ENCODE measurements around the gene PDHB. TPM values are rescaled to one million over a fixed set of nuclear protein-coding genes. Genes with fewer than 3 reads are reported as not detected.
A peak's percentile ranks its signal among the peaks of the same experiment; 100 is the strongest.

The PDHB gene
- total and polyA plus RNA-seq, 2 of the 13 experiments (the other 11 are each of a cell fraction or from before 2014, with no cell fraction given) = 108 to 153 TPM

DNA sequence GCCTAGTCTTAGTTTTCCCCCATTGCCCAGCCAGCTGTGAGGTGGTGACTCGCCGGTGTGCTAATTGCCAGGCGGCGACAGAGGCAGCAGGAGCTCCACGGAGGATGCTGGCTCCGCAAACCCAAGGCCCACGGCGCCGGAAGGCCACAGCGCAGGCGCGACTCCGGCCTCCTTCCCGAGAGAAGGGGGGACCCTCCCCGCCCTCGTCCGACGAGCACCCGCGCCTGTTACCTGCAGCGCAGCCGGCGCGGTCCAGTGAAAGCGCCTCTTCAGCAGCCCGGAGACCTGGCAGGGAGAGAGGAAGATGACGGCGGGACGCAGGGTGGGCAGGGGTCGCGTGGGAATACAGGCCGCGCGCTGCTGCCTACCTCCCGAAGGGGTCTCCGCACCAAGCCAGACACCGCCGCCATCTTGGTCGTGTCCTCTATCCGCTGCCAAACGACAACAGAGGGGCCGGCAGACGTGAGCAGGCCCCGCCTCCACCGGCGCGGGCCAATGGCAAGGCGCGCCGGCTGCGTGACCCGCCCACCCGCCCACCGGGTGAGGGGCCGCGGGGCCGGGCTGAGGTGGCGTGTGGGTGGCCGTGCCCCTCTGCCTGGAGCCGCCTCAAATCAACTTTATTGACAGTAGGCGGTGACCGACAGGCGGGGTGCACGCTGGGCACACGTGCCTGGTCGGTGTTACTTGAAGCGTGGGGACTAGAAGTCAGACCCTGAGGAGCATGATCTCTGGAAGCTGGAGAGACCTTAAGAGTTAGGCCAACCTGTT, at the start of gene PDHB (continued):
- peak; percentile 100 for TF ChIP-seq MLX (CRISPR knock-in tag; IDR thresholded peaks at IDR 0.05)
- TF ChIP-seq PHF5A (CRISPR knock-in tag; IDR thresholded peaks at IDR 0.05; ENCODE audit: low read depth, unreplicated experiment) = peak; percentile 47
- TF ChIP-seq BRF2 (CRISPR knock-in tag; IDR thresholded peaks at IDR 0.05) = peak; percentile 79; the same call in 1 of the 2 replicates
- TF ChIP-seq PAF1 (CRISPR knock-in tag; IDR thresholded peaks at IDR 0.05) = no peak
- TF ChIP-seq GLMP (CRISPR knock-in tag; IDR thresholded peaks at IDR 0.05; ENCODE audit: borderline replicate concordance) = no peak; the same call in 1 of the 2 replicates
- TF ChIP-seq SNRNP70 (IDR thresholded peaks at IDR 0.05; ENCODE audit: low read depth, low read length) = no peak
- TF ChIP-seq CBFB (CRISPR knock-in tag; IDR thresholded peaks at IDR 0.05) = 0 out of 2 replicates have a peak, but pooled peaks have one; percentile 41
- TF ChIP-seq, protein P1, sequence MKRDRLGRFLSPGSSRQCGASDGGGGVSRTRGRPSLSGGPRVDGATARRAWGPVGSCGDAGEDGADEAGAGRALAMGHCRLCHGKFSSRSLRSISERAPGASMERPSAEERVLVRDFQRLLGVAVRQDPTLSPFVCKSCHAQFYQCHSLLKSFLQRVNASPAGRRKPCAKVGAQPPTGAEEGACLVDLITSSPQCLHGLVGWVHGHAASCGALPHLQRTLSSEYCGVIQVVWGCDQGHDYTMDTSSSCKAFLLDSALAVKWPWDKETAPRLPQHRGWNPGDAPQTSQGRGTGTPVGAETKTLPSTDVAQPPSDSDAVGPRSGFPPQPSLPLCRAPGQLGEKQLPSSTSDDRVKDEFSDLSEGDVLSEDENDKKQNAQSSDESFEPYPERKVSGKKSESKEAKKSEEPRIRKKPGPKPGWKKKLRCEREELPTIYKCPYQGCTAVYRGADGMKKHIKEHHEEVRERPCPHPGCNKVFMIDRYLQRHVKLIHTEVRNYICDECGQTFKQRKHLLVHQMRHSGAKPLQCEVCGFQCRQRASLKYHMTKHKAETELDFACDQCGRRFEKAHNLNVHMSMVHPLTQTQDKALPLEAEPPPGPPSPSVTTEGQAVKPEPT (CRISPR knock-in tag; IDR thresholded peaks at IDR 0.05; ENCODE audit: low read depth) = peak; percentile 94
- TF ChIP-seq, protein P2, sequence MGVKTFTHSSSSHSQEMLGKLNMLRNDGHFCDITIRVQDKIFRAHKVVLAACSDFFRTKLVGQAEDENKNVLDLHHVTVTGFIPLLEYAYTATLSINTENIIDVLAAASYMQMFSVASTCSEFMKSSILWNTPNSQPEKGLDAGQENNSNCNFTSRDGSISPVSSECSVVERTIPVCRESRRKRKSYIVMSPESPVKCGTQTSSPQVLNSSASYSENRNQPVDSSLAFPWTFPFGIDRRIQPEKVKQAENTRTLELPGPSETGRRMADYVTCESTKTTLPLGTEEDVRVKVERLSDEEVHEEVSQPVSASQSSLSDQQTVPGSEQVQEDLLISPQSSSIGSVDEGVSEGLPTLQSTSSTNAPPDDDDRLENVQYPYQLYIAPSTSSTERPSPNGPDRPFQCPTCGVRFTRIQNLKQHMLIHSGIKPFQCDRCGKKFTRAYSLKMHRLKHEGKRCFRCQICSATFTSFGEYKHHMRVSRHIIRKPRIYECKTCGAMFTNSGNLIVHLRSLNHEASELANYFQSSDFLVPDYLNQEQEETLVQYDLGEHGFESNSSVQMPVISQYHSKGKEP (CRISPR knock-in tag; IDR thresholded peaks at IDR 0.05) = 0 out of 2 replicates have a peak, but pooled peaks have one; percentile 37
- no peak for TF ChIP-seq ELF4 (CRISPR knock-in tag; IDR thresholded peaks at IDR 0.05; ENCODE audit: borderline replicate concordance)
- TF ChIP-seq, protein P3, sequence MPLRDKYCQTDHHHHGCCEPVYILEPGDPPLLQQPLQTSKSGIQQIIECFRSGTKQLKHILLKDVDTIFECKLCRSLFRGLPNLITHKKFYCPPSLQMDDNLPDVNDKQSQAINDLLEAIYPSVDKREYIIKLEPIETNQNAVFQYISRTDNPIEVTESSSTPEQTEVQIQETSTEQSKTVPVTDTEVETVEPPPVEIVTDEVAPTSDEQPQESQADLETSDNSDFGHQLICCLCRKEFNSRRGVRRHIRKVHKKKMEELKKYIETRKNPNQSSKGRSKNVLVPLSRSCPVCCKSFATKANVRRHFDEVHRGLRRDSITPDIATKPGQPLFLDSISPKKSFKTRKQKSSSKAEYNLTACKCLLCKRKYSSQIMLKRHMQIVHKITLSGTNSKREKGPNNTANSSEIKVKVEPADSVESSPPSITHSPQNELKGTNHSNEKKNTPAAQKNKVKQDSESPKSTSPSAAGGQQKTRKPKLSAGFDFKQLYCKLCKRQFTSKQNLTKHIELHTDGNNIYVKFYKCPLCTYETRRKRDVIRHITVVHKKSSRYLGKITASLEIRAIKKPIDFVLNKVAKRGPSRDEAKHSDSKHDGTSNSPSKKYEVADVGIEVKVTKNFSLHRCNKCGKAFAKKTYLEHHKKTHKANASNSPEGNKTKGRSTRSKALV (CRISPR knock-in tag; IDR thresholded peaks at IDR 0.05) = peak; percentile 63; the same call in 1 of the 2 replicates
- TF ChIP-seq NFAT5 (CRISPR knock-in tag; IDR thresholded peaks at IDR 0.05) = peak; percentile 96
- no peak for TF ChIP-seq SRF (IDR thresholded peaks at IDR 0.05; ENCODE audit: low read depth, low read length)

All from HepG2 (cell line).